Measurements from ENCODE around the gene TNNI3.
A peak's percentile ranks its signal among the peaks of the same experiment; 100 is the strongest.

TNNI3 gene

DNA sequence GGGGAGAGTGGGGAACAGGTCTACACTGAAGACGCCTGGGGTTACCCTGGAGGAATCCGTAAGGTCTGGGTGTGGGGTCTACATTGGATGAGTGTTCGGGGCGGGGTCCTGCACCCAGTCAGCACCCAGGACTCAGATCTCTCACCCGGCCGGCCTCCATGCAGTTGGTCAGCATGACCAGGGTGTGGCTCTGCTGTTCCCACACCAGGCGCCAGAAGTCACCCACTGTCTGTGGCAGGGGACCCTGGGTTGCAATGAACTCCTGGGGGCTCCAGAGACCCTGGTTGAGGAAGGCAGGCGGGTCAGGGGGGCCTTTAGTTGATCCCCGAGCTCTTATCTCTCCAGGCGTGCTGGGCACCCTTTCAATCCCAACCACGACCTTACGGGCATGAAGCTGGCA, 28.5 kb upstream of the TNNI3 start:
- no peaks in the 10 kb centered on the region for H3K36me3 ChIP-seq (ENCODE audit: insufficient read depth, low read length)

DNA sequence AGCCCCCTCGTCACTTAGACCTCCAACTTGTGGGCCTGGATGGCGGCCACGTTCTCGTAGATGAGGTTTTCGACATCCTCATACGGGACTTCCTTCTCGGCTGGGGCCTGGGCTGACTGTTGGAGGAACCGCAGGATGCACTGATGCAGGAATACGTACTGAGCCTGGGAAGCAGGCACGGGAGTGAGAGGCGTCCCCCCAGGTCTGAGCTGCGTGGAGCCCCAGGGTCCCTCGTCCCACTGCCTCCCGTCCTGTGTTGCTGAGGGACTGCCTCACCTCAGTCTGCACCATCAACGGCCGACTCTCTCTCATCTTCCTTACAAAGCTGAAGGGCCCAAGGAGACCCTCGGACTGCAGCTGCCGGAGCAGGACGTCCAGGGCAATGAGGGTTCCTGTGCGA, 24.2 kb upstream of the TNNI3 start:
- Histone ChIP-seq H3K79me2 (ENCODE audit: insufficient read depth, low read length) (no peaks in the 10 kb centered on the region), H3K36me3 (ENCODE audit: insufficient read depth, low read length) (no peaks in the 10 kb centered on the region), H3K27me3 (ENCODE audit: insufficient read depth, low read length, poor library complexity) (peaks cover 8% of the 10 kb centered on the region), H2AFZ (ENCODE audit: low read depth, low read length) (no peak overlapping the region), H3K4me1 (ENCODE audit: insufficient read depth, low read length) (peaks cover 27% of the 10 kb centered on the region), H3K4me2 (ENCODE audit: insufficient read depth, low read length) (no peak overlapping the region), H3K27ac (ENCODE audit: low read length) (no peak overlapping the region), H4K20me1 (ENCODE audit: insufficient read depth, low read length) (peaks cover 29% of the 10 kb centered on the region), H3K9ac (ENCODE audit: low read depth, low read length) (no peak overlapping the region), H3K4me3 (ENCODE audit: low read depth in 1 of 2, low read length in 2 of 2) (no peak overlapping the region), H3K9me3 (ENCODE audit: insufficient read depth, low read length, severe bottlenecking) (no peaks in the 10 kb centered on the region)
- TF ChIP-seq EZH2 (IDR thresholded peaks at IDR 0.05; ENCODE audit: borderline replicate concordance, low read depth, low read length, severe bottlenecking) = no peak
- TF ChIP-seq CTCF (IDR thresholded peaks at IDR 0.05; ENCODE audit: borderline replicate concordance, extremely low read depth, low read length, poor library complexity, severe bottlenecking) = no peak
- ATAC-seq (ENCODE audit: insufficient read depth, low read depth) = no peak
- no peak for DNase-seq

More for the DNA sequence above, 28.5 kb upstream of the TNNI3 start:
- TF ChIP-seq CTCF (IDR thresholded peaks at IDR 0.05; ENCODE audit: borderline replicate concordance, extremely low read depth, low read length, poor library complexity, severe bottlenecking) (no peak), EZH2 (IDR thresholded peaks at IDR 0.05; ENCODE audit: borderline replicate concordance, low read depth, low read length, severe bottlenecking) (no peak)
- ATAC-seq (ENCODE audit: insufficient read depth, low read depth) = no peak
- H4K20me1 ChIP-seq (ENCODE audit: insufficient read depth, low read length) = peaks cover 12% of the 10 kb centered on the region
- H3K4me3 ChIP-seq (ENCODE audit: low read depth in 1 of 2, low read length in 2 of 2) = no peak overlapping the region
- H3K4me1 ChIP-seq (ENCODE audit: insufficient read depth, low read length) = no peaks in the 10 kb centered on the region
- H2AFZ ChIP-seq (ENCODE audit: low read depth, low read length) = no peak overlapping the region
- H3K79me2 ChIP-seq (ENCODE audit: insufficient read depth, low read length) = no peaks in the 10 kb centered on the region
- no peaks in the 10 kb centered on the region for H3K27me3 ChIP-seq (ENCODE audit: insufficient read depth, low read length, poor library complexity)
- H3K9me3 ChIP-seq (ENCODE audit: insufficient read depth, low read length, severe bottlenecking) = no peaks in the 10 kb centered on the region
- no peak overlapping the region for H3K4me2 ChIP-seq (ENCODE audit: insufficient read depth, low read length)
- no peak overlapping the region for H3K9ac ChIP-seq (ENCODE audit: low read depth, low read length)
- no peak overlapping the region for H3K27ac ChIP-seq (ENCODE audit: low read length)
- no peak for DNase-seq

- Histone ChIP-seq H3K4me3 (ENCODE audit: low read depth in 1 of 2, low read length in 2 of 2) (peak within 1 kb of the TSS in 1 of 2 experiments; percentile 38; a peak in 2 of 4 replicates), H4K20me1 (ENCODE audit: insufficient read depth, low read length) (peaks cover 24% of the 10 kb centered on the region), H3K4me1 (ENCODE audit: insufficient read depth, low read length) (peaks cover 27% of the 10 kb centered on the region), H3K79me2 (ENCODE audit: insufficient read depth, low read length) (no peaks in the 10 kb centered on the region), H3K9me3 (ENCODE audit: insufficient read depth, low read length, severe bottlenecking) (no peaks in the 10 kb centered on the region), H3K27me3 (ENCODE audit: insufficient read depth, low read length, poor library complexity) (peaks cover 8% of the 10 kb centered on the region), H3K36me3 (ENCODE audit: insufficient read depth, low read length) (no peaks in the 10 kb centered on the region), H3K27ac (ENCODE audit: low read length) (no peak within 1 kb of the TSS), H2AFZ (ENCODE audit: low read depth, low read length) (no peak within 1 kb of the TSS), H3K4me2 (ENCODE audit: insufficient read depth, low read length) (peak within 1 kb of the TSS; percentile 60), H3K9ac (ENCODE audit: low read depth, low read length) (no peak within 1 kb of the TSS)
- peak; percentile 77 for DNase-seq
- TF ChIP-seq CTCF (IDR thresholded peaks at IDR 0.05; ENCODE audit: borderline replicate concordance, extremely low read depth, low read length, poor library complexity, severe bottlenecking) (no peak), EZH2 (IDR thresholded peaks at IDR 0.05; ENCODE audit: borderline replicate concordance, low read depth, low read length, severe bottlenecking) (no peak)
- ATAC-seq (ENCODE audit: insufficient read depth, low read depth) = peak; percentile 71
Observed at GRCh38 chr19:55179606-55180484, 22.3 kb upstream of the TNNI3 start, which contains the start of gene SYT5. Gene SYT5 (minus strand): TSS chr19:55180289. CDS start chr19:55179041, 1,248 bp downstream.

All from DND-41 (cell line).